Activated CD4-positive, CD25-positive, alpha-beta regulatory T cell treated with anti-CD3 and anti-CD28 coated beads, Interleukin-2, amount 50 U/mL, for 72 hours (primary cell): ENCODE measurements around the gene CAVIN3.

Source experiments
- DNase-seq: peaks from one replicate; pipeline ENCODE4 v3.0.0; 2021

Gene CAVIN3

GRCh38 chr11:6320411-6321155, at the start of gene CAVIN3:
CAVIN3 (minus strand) TSS chr11:6320501; CDS start chr11:6320476, 25 bp downstream.
- peak; percentile 62 for DNase-seq

- no peak for DNase-seq
These were observed 45.4 kb upstream of the CAVIN3 start for GRCh38 chr11:6365659-6366058.

GRCh38 chr11:6362873-6363678, 42.8 kb upstream of the CAVIN3 start:
- peak; percentile 61 for DNase-seq

GRCh38 chr11:6362185-6362872, 42.0 kb upstream of the CAVIN3 start:
- DNase-seq: no peak

- DNase-seq: no peak
These were observed 39.9 kb upstream of the CAVIN3 start for GRCh38 chr11:6360183-6360582.

- peak; percentile 38 for DNase-seq
These were observed 36.9 kb upstream of the CAVIN3 start for GRCh38 chr11:6357222-6357621.

GRCh38 chr11:6356503-6357055, 36.3 kb upstream of the CAVIN3 start:
- DNase-seq: no peak

- DNase-seq: no peak
These were observed 34.6 kb upstream of the CAVIN3 start for GRCh38 chr11:6354651-6355485.

- DNase-seq: peak; percentile 55
These were observed 33.2 kb upstream of the CAVIN3 start for GRCh38 chr11:6353367-6353987.

GRCh38 chr11:6351782-6352382, 31.6 kb upstream of the CAVIN3 start:
- DNase-seq: no peak

- no peak for DNase-seq
These were observed 30.2 kb upstream of the CAVIN3 start for GRCh38 chr11:6350486-6350885.

- no peak for DNase-seq
These were observed 29.7 kb upstream of the CAVIN3 start for GRCh38 chr11:6350043-6350442.

GRCh38 chr11:6345366-6345765, 25.1 kb upstream of the CAVIN3 start:
- no peak for DNase-seq

- no peak for DNase-seq
These were observed 16.0 kb upstream of the CAVIN3 start for GRCh38 chr11:6336293-6336692.

- DNase-seq: no peak
These were observed 14.5 kb upstream of the CAVIN3 start for GRCh38 chr11:6334806-6335205.

GRCh38 chr11:6333095-6333494, 12.8 kb upstream of the CAVIN3 start:
- no peak for DNase-seq

- DNase-seq: no peak
These were observed 11.8 kb upstream of the CAVIN3 start for GRCh38 chr11:6332066-6332465.

GRCh38 chr11:6328321-6328720, 8.0 kb upstream of the CAVIN3 start:
- no peak for DNase-seq

GRCh38 chr11:6327806-6328205, 7.5 kb upstream of the CAVIN3 start:
- DNase-seq: no peak

GRCh38 chr11:6326985-6327384, 6.7 kb upstream of the CAVIN3 start:
- no peak for DNase-seq

- no peak for DNase-seq
These were observed 6.0 kb upstream of the CAVIN3 start for GRCh38 chr11:6326303-6326702.
